NOMO-1 treated with dmso at 0.1 percent for 144 hours (cell line): Measurements from ENCODE around the gene HINFP.

Source experiments
- DNase-seq: peaks from one replicate; lab custom pipeline; 2025; ENCODE audit not compliant: unreplicated experiment; lab: John Stamatoyannopoulos, UW

Gene HINFP, protein sequence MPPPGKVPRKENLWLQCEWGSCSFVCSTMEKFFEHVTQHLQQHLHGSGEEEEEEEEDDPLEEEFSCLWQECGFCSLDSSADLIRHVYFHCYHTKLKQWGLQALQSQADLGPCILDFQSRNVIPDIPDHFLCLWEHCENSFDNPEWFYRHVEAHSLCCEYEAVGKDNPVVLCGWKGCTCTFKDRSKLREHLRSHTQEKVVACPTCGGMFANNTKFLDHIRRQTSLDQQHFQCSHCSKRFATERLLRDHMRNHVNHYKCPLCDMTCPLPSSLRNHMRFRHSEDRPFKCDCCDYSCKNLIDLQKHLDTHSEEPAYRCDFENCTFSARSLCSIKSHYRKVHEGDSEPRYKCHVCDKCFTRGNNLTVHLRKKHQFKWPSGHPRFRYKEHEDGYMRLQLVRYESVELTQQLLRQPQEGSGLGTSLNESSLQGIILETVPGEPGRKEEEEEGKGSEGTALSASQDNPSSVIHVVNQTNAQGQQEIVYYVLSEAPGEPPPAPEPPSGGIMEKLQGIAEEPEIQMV

DNA sequence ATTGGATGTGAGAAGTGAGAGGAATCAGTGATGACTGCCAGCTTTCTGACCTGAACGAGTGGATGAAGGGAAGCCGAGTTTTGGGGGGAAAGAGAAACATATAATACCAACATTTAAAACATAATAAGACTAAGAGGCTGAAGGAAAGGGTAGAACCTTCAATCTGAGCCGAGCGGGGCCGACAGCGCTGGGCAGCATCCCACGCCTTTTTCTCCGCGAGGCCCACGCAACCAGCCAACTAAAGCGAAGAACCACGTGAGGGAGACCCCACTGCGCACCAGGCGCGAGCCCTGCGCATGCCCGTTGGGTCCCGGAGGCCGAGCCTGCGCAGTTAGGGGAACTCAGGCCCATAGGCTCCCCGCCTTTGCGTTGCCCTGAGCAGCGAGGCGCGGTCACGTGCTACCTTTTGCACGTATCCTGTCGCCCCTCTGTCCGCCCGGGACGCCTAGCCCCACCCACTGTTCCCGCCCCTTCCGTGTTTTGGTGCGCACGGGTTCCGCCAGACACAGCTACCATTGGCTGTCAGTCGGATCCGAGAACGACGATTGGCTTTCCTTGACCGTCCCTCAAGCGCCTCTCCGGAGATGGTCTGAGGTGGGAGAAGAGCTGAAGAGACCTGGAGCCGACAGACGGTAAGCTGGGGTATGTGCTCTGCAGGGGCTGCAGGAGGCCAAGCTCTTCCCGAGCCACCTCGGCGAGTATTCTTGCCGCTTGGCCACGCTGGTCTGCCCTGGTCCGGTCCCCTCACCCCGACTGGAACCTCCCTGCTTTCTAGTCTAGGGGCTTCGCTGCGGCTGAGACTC lies at the start of gene HINFP:
Gene HINFP, plus strand, starts transcription at position 573 of the 803 bp plus-strand sequence. CDS start 5,365 bp downstream, outside the sequence.
- DNase-seq: peak; percentile 99

DNA sequence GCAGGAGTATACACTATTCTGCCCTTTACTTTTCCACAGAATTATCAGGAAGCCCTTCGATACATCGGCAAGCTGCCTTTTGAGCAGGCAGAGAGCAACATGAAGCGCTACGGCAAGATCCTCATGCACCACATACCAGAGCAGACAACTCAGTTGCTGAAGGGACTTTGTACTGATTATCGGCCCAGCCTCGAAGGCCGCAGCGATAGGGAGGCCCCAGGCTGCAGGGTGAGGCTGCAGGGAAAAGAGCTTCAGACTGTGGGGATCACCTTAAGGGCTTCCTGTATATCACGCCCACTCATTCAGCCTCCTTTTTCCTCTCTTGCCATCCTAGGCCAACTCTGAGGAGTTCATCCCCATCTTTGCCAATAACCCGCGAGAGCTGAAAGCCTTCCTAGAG lies 43.5 kb upstream of the HINFP start:
- DNase-seq: no peak

DNA sequence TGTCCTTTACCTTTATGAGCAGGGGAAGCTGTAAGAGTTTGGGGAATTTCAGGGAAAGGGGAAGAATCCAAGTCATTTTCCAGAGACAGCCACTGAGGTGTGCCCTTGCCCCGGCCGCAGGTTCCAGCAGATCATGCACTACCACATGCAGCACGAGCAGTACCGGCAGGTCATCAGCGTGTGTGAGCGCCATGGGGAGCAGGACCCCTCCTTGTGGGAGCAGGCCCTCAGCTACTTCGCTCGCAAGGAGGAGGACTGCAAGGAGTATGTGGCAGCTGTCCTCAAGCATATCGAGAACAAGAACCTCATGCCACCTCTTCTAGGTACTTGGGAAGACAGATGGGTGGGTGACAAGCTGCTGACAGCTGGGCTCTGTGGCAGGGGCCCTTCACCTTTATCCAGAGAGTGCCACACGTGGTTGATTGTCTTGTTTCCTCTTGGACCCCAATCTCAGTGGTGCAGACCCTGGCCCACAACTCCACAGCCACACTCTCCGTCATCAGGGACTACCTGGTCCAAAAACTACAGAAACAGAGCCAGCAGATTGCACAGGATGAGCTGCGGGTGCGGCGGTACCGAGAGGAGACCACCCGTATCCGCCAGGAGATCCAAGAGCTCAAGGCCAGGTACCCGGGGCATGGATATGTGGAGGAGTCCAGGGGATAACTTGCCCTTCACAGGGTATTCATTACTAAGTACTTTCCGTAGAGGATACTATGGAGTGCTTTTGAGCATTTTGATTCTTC lies 42.5 kb upstream of the HINFP start:
- DNase-seq: no peak

DNA sequence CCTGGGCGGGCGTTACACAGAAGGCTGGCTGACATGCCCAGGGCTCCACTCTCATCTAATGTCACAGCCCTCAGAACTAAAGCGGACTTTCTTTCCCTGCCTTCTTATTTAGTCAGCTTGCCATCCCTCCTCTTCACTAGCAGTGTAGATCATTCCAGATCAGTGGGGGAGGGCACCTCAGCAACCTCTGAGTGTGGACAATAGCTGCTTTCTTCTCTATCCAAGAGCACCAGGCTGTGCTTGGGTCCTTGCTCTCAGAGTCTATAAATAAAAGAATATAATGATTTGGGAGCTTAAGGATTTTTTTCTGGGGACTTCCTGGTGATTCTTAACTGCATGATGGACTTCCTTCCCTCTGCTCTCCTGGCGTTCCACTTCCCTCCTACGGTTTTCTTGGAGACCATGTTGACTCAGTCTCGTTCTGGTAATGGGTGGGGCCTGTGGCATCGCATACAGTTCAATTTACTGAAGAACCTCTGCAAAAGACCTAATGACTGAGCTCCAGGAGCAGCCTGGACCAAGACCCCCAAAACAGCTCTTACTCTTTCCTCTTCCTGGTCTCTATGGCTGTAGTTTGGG lies 39.6 kb upstream of the HINFP start:
- no peak for DNase-seq

DNA sequence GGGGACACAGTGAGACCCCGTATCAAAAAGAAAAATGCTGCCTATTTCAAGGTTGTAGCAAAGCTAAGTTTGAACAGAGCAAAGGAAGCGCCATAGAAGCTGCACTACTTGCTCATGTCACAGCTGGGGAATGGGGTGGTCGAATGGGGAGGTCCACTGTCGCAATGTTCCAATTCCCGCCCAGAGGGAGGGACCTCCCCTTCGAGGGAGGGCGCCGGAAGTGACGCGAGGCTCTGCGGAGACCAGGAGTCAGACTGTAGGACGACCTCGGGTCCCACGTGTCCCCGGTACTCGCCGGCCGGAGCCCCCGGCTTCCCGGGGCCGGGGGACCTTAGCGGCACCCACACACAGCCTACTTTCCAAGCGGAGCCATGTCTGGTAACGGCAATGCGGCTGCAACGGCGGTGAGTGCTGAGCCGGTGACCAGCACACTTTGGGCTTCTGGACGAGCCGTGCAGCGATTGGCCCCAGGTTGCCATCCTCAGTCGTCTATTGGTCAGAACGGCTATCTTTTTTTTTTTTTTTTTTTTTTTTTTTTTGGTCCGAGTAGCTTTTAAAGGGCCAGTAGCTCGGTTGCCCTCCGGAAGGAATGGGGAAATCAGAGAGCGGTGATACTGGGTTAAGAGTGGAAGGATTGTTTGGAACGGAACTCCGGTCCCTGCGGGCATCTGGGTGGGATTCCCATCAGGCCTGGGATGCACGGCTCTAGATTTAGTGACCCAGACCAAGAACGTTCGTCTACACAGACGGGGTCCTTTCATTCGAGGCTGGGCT lies 36.5 kb upstream of the HINFP start, which contains the start of gene HMBS:
Gene HMBS, plus strand, starts transcription at position 219 of the 774 bp plus-strand sequence. Its CDS starts 153 bp downstream, at position 372.
- DNase-seq: peak; percentile 95

DNA sequence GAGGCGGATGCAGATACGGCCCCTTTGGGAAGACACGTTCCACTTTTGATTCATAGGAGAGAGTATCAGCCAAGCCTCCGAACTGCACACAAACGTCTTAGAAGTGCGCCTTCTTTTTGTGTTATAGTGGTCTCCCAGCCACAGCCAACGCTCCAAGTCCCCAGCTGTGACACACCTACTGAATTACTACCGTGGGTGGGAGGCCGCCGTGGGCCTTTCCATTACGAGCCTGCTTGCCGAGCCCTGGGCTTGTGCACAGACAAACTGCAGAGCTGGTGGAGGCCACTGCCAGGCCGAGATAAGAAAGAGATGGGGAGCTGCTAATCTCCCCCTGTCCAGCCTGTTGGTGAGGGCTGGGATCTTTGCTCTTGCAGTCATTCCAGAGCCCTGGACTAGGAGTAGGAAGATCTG lies 35.9 kb upstream of the HINFP start:
- DNase-seq: no peak

DNA sequence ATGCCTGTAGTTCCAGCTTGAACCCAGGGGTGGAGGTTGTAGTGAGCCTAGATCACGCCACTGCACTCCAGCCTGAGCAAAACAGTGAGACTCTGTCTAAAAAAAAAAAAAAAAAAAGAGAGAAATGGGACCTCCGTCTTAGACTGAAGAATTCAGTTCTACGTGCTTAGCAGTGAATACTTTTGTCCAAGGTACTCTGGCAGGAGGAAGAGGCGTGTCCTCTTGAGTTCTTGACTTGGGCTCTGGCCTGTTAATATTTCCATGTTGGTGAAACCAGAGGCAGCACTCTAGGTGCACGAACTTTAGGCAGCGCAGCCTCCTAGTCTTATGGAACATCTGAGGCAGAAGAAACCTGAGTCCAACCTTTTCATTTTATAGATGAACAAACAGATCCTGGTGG lies 34.3 kb upstream of the HINFP start:
- no peak for DNase-seq

DNA sequence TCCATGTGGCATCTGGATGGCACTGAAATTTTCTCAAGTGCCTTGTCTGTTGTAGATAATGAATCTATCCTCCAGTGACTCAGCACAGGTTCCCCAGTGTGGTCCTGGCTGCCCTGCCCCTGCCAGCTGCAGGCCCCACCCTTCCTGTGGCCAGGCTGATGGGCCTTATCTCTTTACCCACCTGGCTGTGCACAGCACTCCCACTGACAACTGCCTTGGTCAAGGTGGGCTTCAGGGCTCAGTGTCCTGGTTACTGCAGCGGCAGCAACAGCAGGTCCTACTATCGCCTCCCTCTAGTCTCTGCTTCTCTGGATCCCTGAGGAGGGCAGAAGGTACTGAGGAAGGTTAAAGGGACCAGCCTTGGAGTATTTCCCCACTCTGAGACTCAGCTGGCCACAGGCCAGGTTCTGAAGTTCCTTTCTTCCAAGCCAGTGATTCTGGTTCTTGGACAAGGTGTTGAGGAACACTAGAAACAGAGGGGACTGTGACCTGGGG lies 33.6 kb upstream of the HINFP start:
- no peak for DNase-seq

DNA sequence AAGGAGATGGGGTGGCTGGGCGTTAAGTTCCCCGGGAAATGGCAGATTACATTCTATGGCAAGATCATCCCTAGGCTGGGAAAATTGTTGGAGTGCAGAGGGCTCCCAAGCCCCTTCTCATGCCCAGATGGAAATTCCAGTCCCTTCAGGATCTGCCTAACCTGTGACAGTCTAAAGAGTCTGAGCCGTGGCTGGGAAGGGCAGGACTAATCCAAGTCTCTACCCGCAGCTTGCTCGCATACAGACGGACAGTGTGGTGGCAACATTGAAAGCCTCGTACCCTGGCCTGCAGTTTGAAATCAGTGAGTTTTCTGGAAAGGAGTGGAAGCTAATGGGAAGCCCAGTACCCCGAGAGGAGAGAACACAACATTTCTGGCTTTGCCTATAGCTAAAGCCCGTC lies 33.0 kb upstream of the HINFP start:
- DNase-seq: no peak

DNA sequence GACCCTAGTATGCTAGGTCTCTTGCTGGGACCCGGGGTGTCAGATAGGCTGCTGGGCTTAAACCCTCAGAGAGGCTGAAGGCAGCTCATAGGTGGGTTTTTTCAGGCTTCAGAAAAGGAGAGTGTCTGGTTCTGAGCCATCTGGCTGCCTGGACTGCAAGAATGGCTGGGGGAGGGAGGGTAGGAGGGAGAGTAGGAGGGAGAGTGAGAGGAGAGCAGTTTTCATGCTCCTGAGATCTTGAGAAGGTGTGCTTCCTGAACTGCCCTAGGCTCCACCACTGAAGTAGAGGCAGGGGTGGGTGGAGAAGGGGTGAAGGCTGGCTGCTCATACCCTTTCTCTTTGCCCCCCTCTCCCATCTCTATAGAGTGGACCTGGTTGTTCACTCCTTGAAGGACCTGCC lies 32.1 kb upstream of the HINFP start:
- no peak for DNase-seq

DNA sequence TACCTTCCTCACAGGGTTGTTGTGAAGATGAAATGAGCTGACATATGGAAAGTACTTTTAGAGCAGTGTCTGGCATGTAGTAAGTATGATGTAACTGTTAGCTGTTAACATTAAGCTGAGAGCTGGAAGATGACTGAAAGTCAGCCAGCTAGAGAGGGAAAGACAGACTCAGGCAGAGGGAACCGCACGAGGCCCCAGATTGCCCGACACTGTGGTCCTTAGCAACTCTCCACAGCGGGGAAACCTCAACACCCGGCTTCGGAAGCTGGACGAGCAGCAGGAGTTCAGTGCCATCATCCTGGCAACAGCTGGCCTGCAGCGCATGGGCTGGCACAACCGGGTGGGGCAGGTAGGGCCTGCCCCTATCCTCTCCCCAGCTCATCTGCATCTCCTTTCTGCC lies 30.2 kb upstream of the HINFP start:
- DNase-seq: no peak

DNA sequence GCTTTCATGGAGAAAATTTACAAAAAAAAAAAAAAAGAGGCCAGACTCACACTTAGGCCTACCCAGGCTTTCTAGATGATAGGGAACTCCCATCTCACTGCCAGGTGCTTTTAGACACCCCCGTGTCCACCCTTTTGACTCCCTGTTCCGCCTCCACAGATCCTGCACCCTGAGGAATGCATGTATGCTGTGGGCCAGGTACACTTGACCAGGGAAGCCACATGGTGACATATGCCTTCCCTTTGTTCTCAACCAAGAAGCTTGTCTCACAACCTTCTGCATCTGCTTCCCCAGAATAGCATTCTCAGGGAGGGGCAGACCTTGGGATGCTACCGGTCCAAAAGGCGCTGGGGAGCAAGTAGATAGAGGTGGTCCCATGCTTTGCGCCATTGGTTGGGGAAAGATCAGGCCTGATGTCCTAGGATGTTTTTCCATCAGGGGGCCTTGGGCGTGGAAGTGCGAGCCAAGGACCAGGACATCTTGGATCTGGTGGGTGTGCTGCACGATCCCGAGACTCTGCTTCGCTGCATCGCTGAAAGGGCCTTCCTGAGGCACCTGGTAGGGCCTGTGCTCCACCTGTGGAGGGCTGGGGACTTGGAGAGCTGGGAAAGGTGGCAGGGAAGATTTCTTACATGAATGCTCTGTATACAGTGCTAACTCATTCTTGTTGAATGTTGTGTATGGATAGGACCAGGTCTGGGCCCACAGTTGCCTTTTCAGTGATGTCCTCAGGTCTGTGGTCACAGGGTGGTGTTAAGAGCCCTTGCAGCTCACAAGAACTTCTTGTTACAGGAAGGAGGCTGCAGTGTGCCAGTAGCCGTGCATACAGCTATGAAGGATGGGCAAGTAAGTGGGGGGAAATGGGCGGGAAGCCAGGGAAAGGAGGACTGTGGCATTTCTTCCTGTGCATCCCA lies 29.2 kb upstream of the HINFP start:
- no peak for DNase-seq

DNA sequence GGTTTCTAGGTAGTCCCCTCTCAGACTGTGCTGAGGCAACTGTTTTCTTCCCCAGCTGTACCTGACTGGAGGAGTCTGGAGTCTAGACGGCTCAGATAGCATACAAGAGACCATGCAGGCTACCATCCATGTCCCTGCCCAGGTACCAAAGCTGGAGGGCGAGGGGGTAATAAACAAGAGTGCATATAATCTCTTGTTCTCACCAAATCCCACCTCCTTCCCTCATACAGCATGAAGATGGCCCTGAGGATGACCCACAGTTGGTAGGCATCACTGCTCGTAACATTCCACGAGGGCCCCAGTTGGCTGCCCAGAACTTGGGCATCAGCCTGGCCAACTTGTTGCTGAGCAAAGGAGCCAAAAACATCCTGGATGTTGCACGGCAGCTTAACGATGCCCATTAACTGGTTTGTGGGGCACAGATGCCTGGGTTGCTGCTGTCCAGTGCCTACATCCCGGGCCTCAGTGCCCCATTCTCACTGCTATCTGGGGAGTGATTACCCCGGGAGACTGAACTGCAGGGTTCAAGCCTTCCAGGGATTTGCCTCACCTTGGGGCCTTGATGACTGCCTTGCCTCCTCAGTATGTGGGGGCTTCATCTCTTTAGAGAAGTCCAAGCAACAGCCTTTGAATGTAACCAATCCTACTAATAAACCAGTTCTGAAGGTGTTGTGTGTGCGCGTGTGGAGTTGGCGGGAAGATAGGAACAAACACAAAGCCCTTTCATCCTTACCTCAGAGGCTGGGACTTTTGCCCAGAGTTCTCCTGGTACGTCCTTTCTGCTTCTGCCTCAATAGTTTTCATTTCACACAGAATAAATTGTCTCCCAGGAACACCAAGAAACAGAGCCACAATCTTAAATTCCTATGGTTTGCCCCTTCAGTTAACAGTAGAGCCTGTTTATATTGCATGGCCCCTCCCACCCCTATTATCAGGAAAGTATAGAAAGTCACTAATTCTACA lies 28.2 kb upstream of the HINFP start:
- DNase-seq: no peak

DNA sequence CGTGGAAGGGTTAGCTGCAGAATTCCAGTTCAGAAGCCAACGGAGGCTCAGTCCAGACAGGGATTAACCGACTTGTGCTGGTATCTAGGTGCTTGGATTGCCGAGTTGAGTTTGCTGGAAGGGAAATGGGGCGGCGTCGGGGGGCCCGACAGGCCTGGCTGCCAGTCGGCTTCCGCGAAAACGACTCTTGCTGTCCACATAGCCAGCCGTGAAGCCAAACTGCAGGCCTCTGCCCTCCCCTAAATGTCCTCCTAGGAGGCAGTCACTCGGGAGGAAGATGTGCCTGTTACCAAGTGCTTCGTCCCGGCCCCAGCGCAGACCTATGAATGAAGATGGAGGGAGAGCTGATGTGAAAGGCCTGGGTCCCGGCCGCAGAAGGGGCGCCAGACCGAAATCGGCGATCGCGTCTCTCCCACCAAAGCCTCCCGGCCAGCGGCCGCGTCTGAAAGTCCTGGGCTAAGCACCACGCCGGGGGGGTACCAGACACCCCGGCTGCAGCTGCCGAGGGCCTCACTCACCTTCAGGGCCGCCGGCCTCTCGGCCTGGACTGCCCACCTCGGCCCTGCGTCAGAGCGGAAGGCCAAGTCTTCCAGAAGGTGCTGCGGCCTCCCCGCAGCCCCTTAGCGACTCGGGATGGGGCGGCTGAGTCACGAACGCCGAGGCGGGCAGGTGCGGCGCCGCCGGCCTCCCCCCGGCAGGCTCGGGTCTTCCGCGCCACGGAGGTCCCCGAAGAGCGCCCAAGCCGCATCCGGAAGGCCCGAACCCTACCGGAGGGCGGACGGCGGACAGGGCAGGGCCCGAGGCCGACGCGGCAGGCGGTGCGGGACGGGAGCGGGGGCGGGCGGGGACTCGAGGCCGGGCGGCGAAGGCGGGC lies 27.2 kb upstream of the HINFP start:
- no peak for DNase-seq

DNA sequence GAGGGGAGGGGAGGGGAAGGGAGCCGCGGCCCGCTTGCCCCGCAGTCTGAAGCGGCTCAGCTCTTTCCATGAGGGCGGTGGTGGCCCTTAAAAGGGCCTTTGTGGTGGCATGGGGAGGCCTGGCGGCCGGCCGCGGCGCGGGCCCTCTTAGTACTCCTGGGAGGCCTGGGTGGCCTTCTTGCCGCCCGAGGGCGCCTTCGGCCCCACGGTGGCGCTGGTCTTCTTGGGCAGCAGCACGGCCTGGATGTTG lies 26.6 kb upstream of the HINFP start:
- DNase-seq: peak; percentile 71

DNA sequence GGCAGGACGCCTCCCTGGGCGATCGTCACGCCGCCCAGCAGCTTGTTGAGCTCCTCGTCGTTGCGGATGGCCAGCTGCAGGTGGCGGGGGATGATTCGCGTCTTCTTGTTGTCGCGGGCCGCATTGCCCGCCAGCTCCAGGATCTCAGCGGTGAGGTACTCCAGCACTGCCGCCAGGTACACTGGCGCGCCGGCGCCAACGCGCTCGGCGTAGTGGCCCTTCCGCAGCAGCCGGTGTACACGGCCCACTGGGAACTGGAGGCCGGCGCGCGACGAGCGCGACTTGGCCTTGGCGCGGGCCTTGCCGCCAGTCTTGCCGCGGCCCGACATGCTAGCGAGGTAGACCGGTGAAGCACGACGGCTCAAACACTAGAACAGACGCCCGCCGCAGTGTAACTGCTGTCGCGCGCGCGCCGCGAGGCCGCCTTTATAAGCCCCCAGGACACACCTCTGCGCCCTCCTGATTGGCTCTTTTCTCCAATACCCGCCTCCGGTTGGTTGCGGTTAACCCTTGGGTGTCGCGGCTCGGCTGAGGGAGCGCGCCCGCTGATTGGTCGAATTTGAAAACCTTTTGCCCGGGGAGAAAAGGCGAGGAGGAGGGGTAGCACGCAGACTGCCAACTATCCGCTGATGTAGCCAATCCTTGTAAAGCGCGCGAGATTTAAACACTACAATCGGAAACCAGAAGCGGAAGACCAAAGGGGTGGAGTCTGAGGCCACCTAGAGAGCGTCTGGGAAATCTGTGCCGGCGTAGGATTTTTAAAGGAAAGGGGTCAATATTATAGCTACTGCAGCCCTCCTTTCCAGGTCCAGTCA lies 26.1 kb upstream of the HINFP start:
- peak; percentile 97 for DNase-seq
